Mesenchymal stem cell (in vitro differentiated cells and primary cell): ENCODE results near the gene RNH1.

ENCODE experiments used
- DNase-seq: peaks from one replicate; pipeline ENCODE4 v3.0.0-alpha.2; 2013
- H2AFZ ChIP-seq: one replicate; pipeline ENCODE4 v1.6.1; 2013; ENCODE audit warnings: low read depth, mild to moderate bottlenecking, control low read depth, inconsistent platforms, low read length, moderate library complexity
- H2AK5ac ChIP-seq: 2 replicates; pipeline ENCODE4 v1.6.1; 2013; ENCODE audit warnings: low read length, moderate library complexity, mild to moderate bottlenecking, inconsistent platforms; ENCODE audit not compliant: severe bottlenecking
- H2BK120ac ChIP-seq: one replicate; pipeline ENCODE4 v1.6.1; 2013; ENCODE audit warnings: low read depth, mild to moderate bottlenecking, inconsistent platforms, low read length, moderate library complexity
- H2BK12ac ChIP-seq, 2 experiments: one replicate each; pipeline ENCODE4 v1.6.1; 2013; ENCODE audit warnings: inconsistent platforms in 2 of 2, low read length in 2 of 2, mild to moderate bottlenecking in 2 of 2, moderate library complexity in 2 of 2, control low read depth in 1 of 2
- H2BK15ac ChIP-seq: one replicate; pipeline ENCODE4 v1.6.1; 2013; ENCODE audit warnings: mild to moderate bottlenecking, low read depth, inconsistent platforms; ENCODE audit not compliant: poor library complexity, severe bottlenecking
- H2BK5ac ChIP-seq: 2 replicates; pipeline ENCODE4 v1.6.1; 2013; ENCODE audit warnings: low read depth, mild to moderate bottlenecking, low read length, control low read depth, inconsistent platforms; ENCODE audit not compliant: poor library complexity, severe bottlenecking
- H3K14ac ChIP-seq, 2 experiments: one replicate each; pipeline ENCODE4 v1.6.1; 2013; ENCODE audit warnings: inconsistent platforms in 2 of 2, low read length in 2 of 2, control low read depth in 1 of 2, mild to moderate bottlenecking in 1 of 2, moderate library complexity in 1 of 2
- H3K18ac ChIP-seq, 2 experiments: one replicate each; pipeline ENCODE4 v1.6.1; 2013; ENCODE audit warnings: inconsistent platforms in 2 of 2, low read length in 2 of 2, control low read depth in 1 of 2, low read depth in 1 of 2, mild to moderate bottlenecking in 1 of 2
- H3K23ac ChIP-seq, 2 experiments: one replicate each; pipeline ENCODE4 v1.6.1; 2013; ENCODE audit warnings: inconsistent platforms in 2 of 2, low read length in 2 of 2, mild to moderate bottlenecking in 2 of 2, moderate library complexity in 2 of 2, control low read depth in 1 of 2
- H3K27ac ChIP-seq: 2 replicates; pipeline ENCODE4 v1.5.1; 2013; ENCODE audit warnings: mild to moderate bottlenecking, moderate library complexity, low read length, control low read depth, inconsistent platforms; ENCODE audit not compliant: poor library complexity, severe bottlenecking
- H3K27me3 ChIP-seq, 2 experiments: 2 replicates each; pipeline versions ENCODE4 v1.6.1 to v1.7.0; 2013; ENCODE audit warnings: low read length in 2 of 2, mild to moderate bottlenecking in 2 of 2, moderate library complexity in 2 of 2, control low read depth in 1 of 2, inconsistent platforms in 1 of 2; ENCODE audit not compliant: control insufficient read depth in 1 of 2, insufficient read depth in 1 of 2
- H3K36me3 ChIP-seq, 2 experiments: 2 replicates each; pipeline versions ENCODE4 v1.6.1 to v1.7.0; 2013; ENCODE audit warnings: low read length in 2 of 2, control low read depth in 1 of 2, inconsistent platforms in 1 of 2, low read depth in 1 of 2, mild to moderate bottlenecking in 1 of 2; ENCODE audit not compliant: insufficient read depth in 2 of 2, control insufficient read depth in 1 of 2
- H3K4ac ChIP-seq, 2 experiments: one replicate each; pipeline ENCODE4 v1.6.1; 2013; ENCODE audit warnings: inconsistent platforms in 2 of 2, low read length in 2 of 2, mild to moderate bottlenecking in 2 of 2, moderate library complexity in 2 of 2, control low read depth in 1 of 2, low read depth in 1 of 2
- H3K4me1 ChIP-seq: 2 replicates; pipeline ENCODE4 v1.6.1; 2013; ENCODE audit warnings: low read depth, low read length, control low read depth; ENCODE audit not compliant: control insufficient read depth, insufficient read depth
- H3K4me2 ChIP-seq: 2 replicates; pipeline ENCODE4 v1.6.1; 2013; ENCODE audit warnings: low read length, mild to moderate bottlenecking, inconsistent platforms; ENCODE audit not compliant: poor library complexity, severe bottlenecking
- H3K4me3 ChIP-seq, 2 experiments: 2 replicates each; pipeline versions ENCODE4 v1.5.1 to v1.7.0; 2013; ENCODE audit warnings: low read length in 2 of 2, mild to moderate bottlenecking in 2 of 2, control low read depth in 1 of 2, low read depth in 1 of 2; ENCODE audit not compliant: insufficient read depth in 1 of 2
- H3K79me1 ChIP-seq: replicated peaks from 2 replicates; pipeline ENCODE4 v1.6.1; 2013; ENCODE audit warnings: mild to moderate bottlenecking, control low read depth, low read length, inconsistent platforms; ENCODE audit not compliant: poor library complexity, severe bottlenecking
- H3K9ac ChIP-seq: 2 replicates; pipeline ENCODE4 v1.7.0; 2013; ENCODE audit warnings: mild to moderate bottlenecking, low read length, moderate library complexity
- H3K9me3 ChIP-seq: 2 replicates; pipeline ENCODE4 v1.7.0; 2013; ENCODE audit warnings: mild to moderate bottlenecking, low read length; ENCODE audit not compliant: control insufficient read depth
- H4K8ac ChIP-seq: one replicate; pipeline ENCODE4 v1.6.1; 2013; ENCODE audit warnings: inconsistent platforms, mild to moderate bottlenecking, low read length, moderate library complexity
- H4K91ac ChIP-seq: one replicate; pipeline ENCODE4 v1.6.1; 2013; ENCODE audit warnings: mild to moderate bottlenecking, low read length, inconsistent platforms
- WGBS: methylation state at CpG from one replicate; pipeline ENCODE4 v1.1.7; 2013; ENCODE audit warnings: mixed read lengths; 5-methylcytosine and 5-hydroxymethylcytosine counted together

Gene RNH1

GRCh38 chr11:534396-535209, 27.6 kb upstream of the RNH1 start:
- peaks cover 27 to 39% of the 10 kb centered on the region in 2 experiments for H3K36me3 ChIP-seq
- no peak overlapping the region for H3K27ac ChIP-seq
- H2BK15ac ChIP-seq = peak overlapping the region; percentile 68
- H3K23ac ChIP-seq = peak overlapping the region in 1 of 2 experiments; percentile 99
- no peak overlapping the region for H2AK5ac ChIP-seq
- peak overlapping the region; percentile 23 for H2BK120ac ChIP-seq
- H3K4me2 ChIP-seq = peak overlapping the region; percentile 79
- H3K9me3 ChIP-seq = no peaks in the 10 kb centered on the region
- H4K8ac ChIP-seq = no peak overlapping the region
- H2AFZ ChIP-seq = peak overlapping the region; percentile 11
- H3K9ac ChIP-seq = peak overlapping the region; percentile 85
- H3K4me1 ChIP-seq = peaks cover 34% of the 10 kb centered on the region
- 18% methylated on average over 59 of the region's 66 CpGs for WGBS
- H2BK12ac ChIP-seq = peak overlapping the region in 1 of 2 experiments; percentile 49
- peak overlapping the region; percentile 84 for H3K4me3 ChIP-seq
- peak; percentile 11 for DNase-seq
- H3K27me3 ChIP-seq = peaks cover 0 to 13% of the 10 kb centered on the region in 2 experiments
- H3K14ac ChIP-seq = peak overlapping the region in 1 of 2 experiments; percentile 96
- peak overlapping the region; percentile 59 to 82 for H3K18ac ChIP-seq
- H3K4ac ChIP-seq = peak overlapping the region in 1 of 2 experiments; percentile 80
- peaks cover 12% of the 10 kb centered on the region for H3K79me1 ChIP-seq
- H2BK5ac ChIP-seq = no peak overlapping the region
- H4K91ac ChIP-seq = peak overlapping the region; percentile 35

GRCh38 chr11:533586-534395, 26.7 kb upstream of the RNH1 start:
- no peak overlapping the region for H2BK120ac ChIP-seq
- 97% methylated on average over 37 of the region's 37 CpGs for WGBS
- no peak for DNase-seq
- peak overlapping the region; percentile 85 for H3K9ac ChIP-seq
- peaks cover 12% of the 10 kb centered on the region for H3K79me1 ChIP-seq
- H4K8ac ChIP-seq = no peak overlapping the region
- H3K4me1 ChIP-seq = peaks cover 34% of the 10 kb centered on the region
- H3K4me2 ChIP-seq = peak overlapping the region; percentile 79
- no peak overlapping the region for H2BK12ac ChIP-seq
- peaks cover 0 to 12% of the 10 kb centered on the region in 2 experiments for H3K27me3 ChIP-seq
- no peak overlapping the region for H2AFZ ChIP-seq
- H3K18ac ChIP-seq = no peak overlapping the region
- no peak overlapping the region for H3K27ac ChIP-seq
- peak overlapping the region; percentile 35 for H4K91ac ChIP-seq
- no peak overlapping the region for H3K4ac ChIP-seq
- H3K23ac ChIP-seq = no peak overlapping the region
- peaks cover 27 to 47% of the 10 kb centered on the region in 2 experiments for H3K36me3 ChIP-seq
- peak overlapping the region; percentile 84 for H3K4me3 ChIP-seq
- no peak overlapping the region for H2BK5ac ChIP-seq
- no peaks in the 10 kb centered on the region for H3K9me3 ChIP-seq
- no peak overlapping the region for H2BK15ac ChIP-seq
- no peak overlapping the region for H2AK5ac ChIP-seq
- no peak overlapping the region for H3K14ac ChIP-seq

GRCh38 chr11:532986-533585, 26.0 kb upstream of the RNH1 start:
- Histone ChIP-seq H3K4ac (no peak overlapping the region), H2AK5ac (no peak overlapping the region), H3K36me3 (peaks cover 27 to 50% of the 10 kb centered on the region in 2 experiments), H2BK15ac (no peak overlapping the region), H2BK12ac (no peak overlapping the region), H3K18ac (no peak overlapping the region), H2BK120ac (no peak overlapping the region), H4K91ac (peak overlapping the region; percentile 3), H3K9me3 (no peaks in the 10 kb centered on the region), H3K14ac (no peak overlapping the region), H2BK5ac (no peak overlapping the region), H3K9ac (no peak overlapping the region), H3K4me1 (peaks cover 34% of the 10 kb centered on the region), H3K4me2 (no peak overlapping the region), H2AFZ (no peak overlapping the region), H3K23ac (no peak overlapping the region), H3K27ac (no peak overlapping the region), H3K27me3 (peaks cover 0 to 12% of the 10 kb centered on the region in 2 experiments), H3K4me3 (no peak overlapping the region), H4K8ac (no peak overlapping the region), H3K79me1 (peaks cover 12% of the 10 kb centered on the region)
- WGBS = 98% methylated on average over 32 of the region's 33 CpGs
- no peak for DNase-seq
